MCF 10A (cell line): ENCODE data around the gene TOR1AIP2. TPM values are rescaled to one million over a fixed set of nuclear protein-coding genes. Genes with fewer than 3 reads are reported as not detected.
A peak's percentile ranks its signal among the peaks of the same experiment; 100 is the strongest.

Experiments used
- BruUV-seq: library from RNA; stranded (reverse); fragments of 400-500 nt; replicated peaks from 2 replicates; lab custom pipeline; 2021; lab: Mats Ljungman, UMichigan
- CTCF ChIA-PET: fragments of 300-600 bp; sonication (Branson Sonifier 250); formaldehyde crosslinking; extraction: SDS; loops from one replicate; lab custom pipeline; 2021; ENCODE audit warnings: antibody characterized with exemption, inconsistent platforms; lab: Yijun Ruan, JAX
- POLR2A ChIA-PET: fragments of 300-600, 350-650 bp; sonication (Branson Sonifier 250); formaldehyde crosslinking; extraction: SDS; loops from one replicate; lab custom pipeline; 2020; ENCODE audit warnings: antibody characterized with exemption, inconsistent platforms; lab: Yijun Ruan, JAX
- DNase-seq: peaks from one replicate; pipeline ENCODE4 v3.0.0-alpha.2; 2018; ENCODE audit not compliant: unreplicated experiment
- H3K27ac Mint-ChIP-seq: one replicate; pipeline ENCODE4 v1.8.0; 2022; ENCODE audit warnings: mild to moderate bottlenecking, low read depth, mixed read lengths; ENCODE audit not compliant: unreplicated experiment
- H3K27me3 Mint-ChIP-seq: one replicate; pipeline ENCODE4 v1.8.0; 2022; ENCODE audit warnings: mixed read lengths; ENCODE audit not compliant: insufficient read depth, unreplicated experiment
- H3K36me3 Mint-ChIP-seq: one replicate; pipeline ENCODE4 v1.8.0; 2022; ENCODE audit warnings: mild to moderate bottlenecking, moderate library complexity, mixed read lengths; ENCODE audit not compliant: insufficient read depth, unreplicated experiment
- H3K4me1 Mint-ChIP-seq: one replicate; pipeline ENCODE4 v1.8.0; 2022; ENCODE audit warnings: mixed read lengths; ENCODE audit not compliant: insufficient read depth, unreplicated experiment
- H3K4me3 Mint-ChIP-seq: one replicate; pipeline ENCODE4 v1.8.0; 2022; ENCODE audit warnings: mild to moderate bottlenecking, moderate library complexity, mixed read lengths; ENCODE audit not compliant: unreplicated experiment
- H3K9me3 Mint-ChIP-seq: one replicate; pipeline ENCODE4 v1.8.0; 2022; ENCODE audit warnings: mixed read lengths; ENCODE audit not compliant: unreplicated experiment
- intact Hi-C: fragments of 100-400 bp; cut with micrococcal nuclease; formaldehyde crosslinking; loops from 2 replicates; pipeline ENCODE4 v1.14.1; 2022
- total RNA-seq: library from RNA; stranded (reverse); gene quantifications from 2 replicates; pipeline ENCODE4 v1.2.3, GENCODE V29; 2022
- TF ChIP-seq, protein P1 (sequence below): fragments of 200-600 bp; IDR thresholded peaks from one replicate; pipeline ENCODE4 v1.8.0; 2022; ENCODE audit warnings: antibody characterized with exemption, mild to moderate bottlenecking; ENCODE audit not compliant: unreplicated experiment

The TOR1AIP2 gene
- total RNA-seq, 1 experiment from 2014 or later: 166 TPM

DNA sequence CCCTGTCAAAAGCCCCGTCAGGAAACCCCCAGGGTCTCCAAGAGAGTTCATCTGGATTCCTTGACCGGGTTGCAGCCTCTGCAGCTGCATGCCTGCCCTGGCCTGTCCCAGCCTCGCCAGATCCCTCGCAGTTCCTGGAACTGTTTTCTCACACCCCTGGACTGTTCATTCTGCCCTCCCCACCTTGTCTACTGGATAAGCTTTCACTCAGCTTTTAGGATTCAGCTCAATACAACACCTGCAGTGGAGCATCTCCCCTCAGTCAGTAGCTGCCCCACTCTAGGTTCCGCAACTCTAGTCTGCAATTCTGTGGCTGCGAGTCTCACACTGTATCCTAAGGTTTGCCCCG is 67.3 kb downstream of the TOR1AIP2 start:
- Mint-ChIP-seq H3K4me1 (peaks cover 22% of the 10 kb centered on the region), H3K4me3 (no peak overlapping the region), H3K9me3 (no peaks in the 10 kb centered on the region), H3K36me3 (peaks cover 5% of the 10 kb centered on the region), H3K27me3 (peaks cover 42% of the 10 kb centered on the region), H3K27ac (no peak overlapping the region)
- POLR2A ChIA-PET: interaction anchor here (0.5 to 5.0 kb wide), 5 partner anchors 33 to 396 kb away, joined by 3 to 40 read pairs (median 3); no protein-coding TSS in a partner anchor
- intact Hi-C loops: no loop called here
- TF ChIP-seq, protein P1, sequence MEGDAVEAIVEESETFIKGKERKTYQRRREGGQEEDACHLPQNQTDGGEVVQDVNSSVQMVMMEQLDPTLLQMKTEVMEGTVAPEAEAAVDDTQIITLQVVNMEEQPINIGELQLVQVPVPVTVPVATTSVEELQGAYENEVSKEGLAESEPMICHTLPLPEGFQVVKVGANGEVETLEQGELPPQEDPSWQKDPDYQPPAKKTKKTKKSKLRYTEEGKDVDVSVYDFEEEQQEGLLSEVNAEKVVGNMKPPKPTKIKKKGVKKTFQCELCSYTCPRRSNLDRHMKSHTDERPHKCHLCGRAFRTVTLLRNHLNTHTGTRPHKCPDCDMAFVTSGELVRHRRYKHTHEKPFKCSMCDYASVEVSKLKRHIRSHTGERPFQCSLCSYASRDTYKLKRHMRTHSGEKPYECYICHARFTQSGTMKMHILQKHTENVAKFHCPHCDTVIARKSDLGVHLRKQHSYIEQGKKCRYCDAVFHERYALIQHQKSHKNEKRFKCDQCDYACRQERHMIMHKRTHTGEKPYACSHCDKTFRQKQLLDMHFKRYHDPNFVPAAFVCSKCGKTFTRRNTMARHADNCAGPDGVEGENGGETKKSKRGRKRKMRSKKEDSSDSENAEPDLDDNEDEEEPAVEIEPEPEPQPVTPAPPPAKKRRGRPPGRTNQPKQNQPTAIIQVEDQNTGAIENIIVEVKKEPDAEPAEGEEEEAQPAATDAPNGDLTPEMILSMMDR: no peak
- CTCF ChIA-PET: interaction anchor here (0.6 to 20.7 kb wide), 65 partner anchors 9 to 1943 kb away, joined by 3 to 2115 read pairs (median 5); partner anchors contain the start of genes FAM163A and TOR3A
- no peak for DNase-seq
- BruUV-seq: no TSS peak

DNA sequence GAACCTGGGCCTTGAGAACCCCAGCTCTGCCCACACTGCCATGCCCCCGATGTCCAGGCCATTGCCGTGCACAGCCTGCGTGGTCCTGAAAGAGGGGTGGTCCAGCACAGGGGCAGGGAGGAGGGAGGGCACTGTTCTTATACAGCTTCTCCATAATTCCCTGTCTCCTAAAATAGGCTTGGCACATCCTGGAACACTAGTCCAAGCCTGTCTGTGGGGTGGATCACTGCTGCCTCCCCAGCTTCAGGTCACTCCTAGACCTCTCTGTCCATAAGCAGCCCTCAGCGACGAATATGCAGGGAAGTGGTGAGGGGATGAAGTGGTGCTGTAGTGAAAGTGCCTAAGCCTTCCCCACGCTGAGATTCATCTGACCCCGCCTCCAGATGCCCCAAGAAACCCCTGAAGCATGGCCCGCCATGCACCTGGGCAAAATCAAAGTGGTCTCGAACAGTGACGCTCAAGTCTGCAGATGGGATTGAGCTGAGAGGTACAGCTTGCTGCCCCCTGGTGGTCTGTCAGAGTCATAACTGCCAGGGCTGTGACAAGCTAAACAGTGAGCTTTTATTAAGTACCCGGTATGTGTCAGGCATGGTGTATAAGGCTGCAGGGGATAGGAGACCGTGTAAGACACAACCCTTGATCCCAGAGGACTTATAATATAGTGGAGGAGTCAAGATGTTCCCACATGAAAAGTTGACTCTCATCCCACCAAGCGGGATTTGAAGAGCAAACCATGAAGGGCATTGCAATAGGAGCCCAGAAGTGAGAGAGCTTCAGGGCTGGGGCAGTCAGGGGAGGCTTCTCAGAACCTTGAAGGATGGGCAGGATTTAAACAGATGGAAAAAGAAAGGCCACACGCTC is 67.9 kb downstream of the TOR1AIP2 start:
- CTCF ChIA-PET: interaction anchor here (0.5 to 20.7 kb wide), 79 partner anchors 10 to 1277 kb away, joined by 3 to 2115 read pairs (median 5); partner anchors contain the start of genes FAM163A and TOR3A
- Mint-ChIP-seq H3K4me1 (peaks cover 16% of the 10 kb centered on the region), H3K27ac (no peak overlapping the region), H3K36me3 (peaks cover 5% of the 10 kb centered on the region), H3K27me3 (peaks cover 42% of the 10 kb centered on the region), H3K9me3 (no peaks in the 10 kb centered on the region), H3K4me3 (no peak overlapping the region)
- POLR2A ChIA-PET: interaction anchor here (0.7 to 5.0 kb wide), 5 partner anchors 32 to 328 kb away, joined by 3 to 40 read pairs (median 3); no protein-coding TSS in a partner anchor
- intact Hi-C loops: loop anchor here (1.0 kb wide), 1 partner anchor 103 kb away; no protein-coding TSS in a partner anchor
- no TSS peak for BruUV-seq
- DNase-seq: peak; percentile 82
- TF ChIP-seq, protein P1: peak; percentile 91

DNA sequence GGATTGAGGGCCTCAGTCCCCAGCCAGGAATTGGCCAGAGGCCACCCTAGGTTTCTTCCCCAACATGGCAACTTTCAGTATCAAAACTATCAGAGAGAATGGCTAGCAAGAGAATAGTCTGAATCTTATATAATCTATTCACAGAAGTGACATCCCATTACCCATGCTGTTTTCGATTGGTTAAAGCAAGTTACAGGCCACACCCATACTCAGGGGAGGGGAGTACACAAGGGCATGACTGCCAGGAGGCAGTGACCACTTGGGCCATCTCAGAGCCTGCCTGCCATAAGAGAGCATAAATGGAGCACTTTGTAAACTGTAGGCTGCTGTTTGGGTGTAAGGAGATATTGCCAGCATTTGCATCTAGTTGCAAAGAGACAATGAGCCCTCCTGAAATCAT is 69.1 kb downstream of the TOR1AIP2 start:
- CTCF ChIA-PET: interaction anchor here (0.5 to 20.7 kb wide), 25 partner anchors 11 to 1386 kb away, joined by 3 to 2115 read pairs (median 14); partner anchors contain the start of gene FAM163A
- Mint-ChIP-seq H3K27ac (no peak overlapping the region), H3K4me3 (no peak overlapping the region), H3K27me3 (peaks cover 42% of the 10 kb centered on the region), H3K9me3 (no peaks in the 10 kb centered on the region), H3K4me1 (peaks cover 9% of the 10 kb centered on the region), H3K36me3 (peaks cover 5% of the 10 kb centered on the region)
- intact Hi-C loops: no loop called here
- no peak for DNase-seq
- BruUV-seq: no TSS peak
- POLR2A ChIA-PET: interaction anchor here (5.0 kb wide), 1 partner anchor 103 kb away, joined by 40 read pairs; no protein-coding TSS in a partner anchor
- TF ChIP-seq, protein P1: no peak
